GM23248 (cell line): ENCODE results near the gene DPYSL5.

Experiments used
- EZH2 ChIP-seq: fragments of 200-600 bp; sonication (generic); IDR thresholded peaks from 2 replicates; pipeline ENCODE4 v1.6.1; 2018; ENCODE audit warnings: antibody characterized with exemption, mild to moderate bottlenecking; ENCODE audit not compliant: insufficient read depth, poor library complexity, severe bottlenecking
- EZH2phosphoT487 ChIP-seq: fragments of 200-600 bp; sonication (generic); IDR thresholded peaks from 2 replicates; pipeline ENCODE4 v1.6.1; 2018; ENCODE audit warnings: antibody characterized with exemption, moderate library complexity, mild to moderate bottlenecking, low read depth; ENCODE audit not compliant: insufficient read depth

DNA sequence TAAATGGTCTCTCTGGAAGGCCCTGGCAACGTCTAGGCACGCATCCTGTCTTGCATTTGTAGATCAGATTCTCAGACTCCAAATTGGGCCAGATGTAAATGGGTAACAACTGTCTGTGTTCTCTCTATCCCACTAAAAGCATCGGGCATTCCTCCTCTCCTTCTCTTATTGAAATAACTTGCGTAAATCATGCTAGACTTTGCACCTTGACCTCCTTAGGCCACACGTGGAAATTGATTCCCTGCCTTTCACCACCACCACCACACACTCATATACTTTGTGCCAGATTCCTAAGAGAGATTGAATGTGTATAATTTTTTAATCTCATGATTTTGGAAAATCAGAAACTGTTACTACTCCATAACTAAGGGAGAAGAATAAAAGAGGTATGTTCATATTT, 143.8 kb downstream of the DPYSL5 start:
- TF ChIP-seq EZH2phosphoT487 (no peak), EZH2 (no peak)
